Ascending aorta (tissue), 2 donors: ENCODE results near the gene MIOX. TPM values are rescaled to one million over a fixed set of nuclear protein-coding genes. Genes with fewer than 3 reads are reported as not detected.
A peak's percentile ranks its signal among the peaks of the same experiment; 100 is the strongest.

ENCODE experiments used
- DNase-seq, 2 donors: peaks; one replicate each; pipeline ENCODE4 v3.0.0-alpha.2; 2019; ENCODE audit warnings: low spot score in 2 of 2
- H3K27ac ChIP-seq, 2 donors: fragments of 200-600 bp; sonication (generic); one replicate each; pipeline ENCODE4 v1.5.1; 2016 to 2017; ENCODE audit warnings: mild to moderate bottlenecking in 1 of 2
- H3K27me3 ChIP-seq: fragments of 200-600 bp; sonication (generic); one replicate; pipeline ENCODE4 v1.5.1; 2017
- H3K36me3 ChIP-seq, 2 donors: fragments of 200-600 bp; sonication (generic); one replicate each; pipeline ENCODE4 v1.5.1; 2016
- H3K4me1 ChIP-seq, 2 donors: fragments of 200-600 bp; sonication (generic); one replicate each; pipeline ENCODE4 v1.5.1; 2016 to 2017; ENCODE audit warnings: mild to moderate bottlenecking in 1 of 2
- H3K4me3 ChIP-seq, 2 donors: fragments of 200-600 bp; sonication (generic); one replicate each; pipeline ENCODE4 v1.5.1; 2016 to 2017; ENCODE audit warnings: mild to moderate bottlenecking in 1 of 2
- H3K9me3 ChIP-seq, 2 donors: fragments of 200-600 bp; sonication (generic); one replicate each; pipeline ENCODE4 v1.5.1; 2016
- intact Hi-C: fragments of 100-400 bp; cut with DNase I; formaldehyde crosslinking; loops from one replicate; pipeline ENCODE4 v1.15.1; 2023
- total RNA-seq: library from RNA; depleted of rRNA; stranded (reverse); fragments of >200 nt; gene quantifications from one replicate; pipeline ENCODE4 v1.1.0, GENCODE V29; 2016
- TF ChIP-seq, protein P1 (sequence below), 3 experiments: fragments of 200-600 bp in 2 of 3; fragments of 450-650 bp in 1 of 3; sonication (generic) in 2 of 3; IDR thresholded peaks; one replicate each; pipeline ENCODE4 v1.5.1; 2016 to 2019; ENCODE audit warnings: antibody characterized with exemption in 3 of 3, mild to moderate bottlenecking in 1 of 3, moderate library complexity in 1 of 3

The MIOX gene
- total RNA-seq, 1 donor from 2014 or later: not detected

DNA sequence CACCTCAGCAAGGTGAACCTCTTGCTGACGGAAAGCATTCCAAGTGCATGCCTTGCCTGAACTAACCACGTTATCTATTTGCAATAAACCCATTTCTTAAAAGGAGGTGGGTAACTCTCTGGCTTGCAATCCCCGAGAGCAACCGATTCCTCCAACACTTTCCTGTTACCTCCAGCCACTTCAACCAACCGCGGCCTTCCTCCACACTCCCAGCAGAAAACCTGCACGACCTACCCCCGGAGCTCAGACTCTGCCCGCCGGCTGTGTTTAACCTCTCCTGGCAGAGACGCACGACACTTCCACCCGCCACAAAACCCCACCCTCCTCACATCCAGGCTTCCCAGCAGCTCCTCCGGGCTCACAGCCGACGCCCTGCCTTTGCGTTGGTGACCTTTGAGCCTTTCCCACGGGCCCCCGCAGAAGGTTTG lies 38.0 kb downstream of the MIOX start:
- Histone ChIP-seq H3K9me3 (no peaks in the 10 kb centered on the region), H3K4me1 (peaks cover 6 to 18% of the 10 kb centered on the region in 2 donors), H3K27ac (peak overlapping the region; percentile 85 to 93), H3K27me3 (no peaks in the 10 kb centered on the region), H3K4me3 (peak overlapping the region; percentile 75 to 79), H3K36me3 (peaks cover 14 to 35% of the 10 kb centered on the region in 2 donors)
- DNase-seq: no peak
- intact Hi-C loops: loop anchor here (1.0 to 5.0 kb wide), 3 partner anchors 16 to 103 kb away; partner anchors contain the start of genes ARSA, CHKB and NCAPH2
- TF ChIP-seq, protein P1, sequence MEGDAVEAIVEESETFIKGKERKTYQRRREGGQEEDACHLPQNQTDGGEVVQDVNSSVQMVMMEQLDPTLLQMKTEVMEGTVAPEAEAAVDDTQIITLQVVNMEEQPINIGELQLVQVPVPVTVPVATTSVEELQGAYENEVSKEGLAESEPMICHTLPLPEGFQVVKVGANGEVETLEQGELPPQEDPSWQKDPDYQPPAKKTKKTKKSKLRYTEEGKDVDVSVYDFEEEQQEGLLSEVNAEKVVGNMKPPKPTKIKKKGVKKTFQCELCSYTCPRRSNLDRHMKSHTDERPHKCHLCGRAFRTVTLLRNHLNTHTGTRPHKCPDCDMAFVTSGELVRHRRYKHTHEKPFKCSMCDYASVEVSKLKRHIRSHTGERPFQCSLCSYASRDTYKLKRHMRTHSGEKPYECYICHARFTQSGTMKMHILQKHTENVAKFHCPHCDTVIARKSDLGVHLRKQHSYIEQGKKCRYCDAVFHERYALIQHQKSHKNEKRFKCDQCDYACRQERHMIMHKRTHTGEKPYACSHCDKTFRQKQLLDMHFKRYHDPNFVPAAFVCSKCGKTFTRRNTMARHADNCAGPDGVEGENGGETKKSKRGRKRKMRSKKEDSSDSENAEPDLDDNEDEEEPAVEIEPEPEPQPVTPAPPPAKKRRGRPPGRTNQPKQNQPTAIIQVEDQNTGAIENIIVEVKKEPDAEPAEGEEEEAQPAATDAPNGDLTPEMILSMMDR (IDR thresholded peaks at IDR 0.05): no peak

DNA sequence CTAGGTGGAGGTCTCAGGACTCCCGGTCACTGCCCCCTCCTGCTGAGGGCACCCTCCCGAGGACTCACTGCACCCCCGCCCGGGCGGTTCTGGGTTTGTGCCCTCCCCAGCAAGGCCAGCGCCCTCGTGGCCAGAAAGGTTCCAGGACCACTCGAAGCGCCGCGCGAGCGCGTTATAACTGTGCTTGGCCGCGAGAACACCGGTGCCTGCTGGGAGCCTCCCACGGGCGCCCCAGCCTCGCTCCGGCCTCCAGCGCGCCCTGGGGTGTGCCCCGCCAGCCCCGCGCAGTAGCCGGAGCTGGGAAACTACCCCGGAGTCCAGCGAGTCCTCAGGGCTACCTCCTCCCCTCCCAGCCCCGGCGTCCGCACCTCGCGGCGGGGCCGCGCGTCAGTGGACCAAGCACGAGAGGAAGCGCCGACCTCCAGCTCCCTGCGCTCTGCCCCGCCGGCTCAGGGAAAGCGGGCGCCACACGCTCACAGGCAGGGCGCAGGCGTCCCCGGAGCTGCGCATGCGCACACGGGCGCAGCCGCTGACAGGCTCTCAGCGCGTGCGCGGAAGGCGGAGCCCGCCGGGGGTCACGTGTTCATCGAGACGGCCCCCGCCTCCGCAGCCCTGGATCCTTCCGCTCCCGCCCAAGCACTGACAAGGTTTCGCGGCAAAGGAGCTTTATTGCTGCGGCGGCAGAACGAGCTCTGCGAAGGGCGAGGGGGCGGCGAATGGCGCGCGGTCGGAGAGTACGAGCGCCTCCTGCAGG lies 38.6 kb downstream of the MIOX start, which contains the start of gene SCO2:
Gene SCO2, minus strand, starts transcription at position 495 of the 754 bp plus-strand sequence. CDS start 1,187 bp downstream, outside the sequence.
- no peaks in the 10 kb centered on the region for H3K9me3 ChIP-seq
- TF ChIP-seq, protein P1 (IDR thresholded peaks at IDR 0.05): peak; percentile 47 to 54 (median 54)
- peak; percentile 77 to 97 for DNase-seq
- no peaks in the 10 kb centered on the region for H3K27me3 ChIP-seq
- H3K4me1 ChIP-seq: peaks cover 6 to 19% of the 10 kb centered on the region in 2 donors
- H3K27ac ChIP-seq: peak within 1 kb of the TSS; percentile 85 to 93
- H3K4me3 ChIP-seq: peak within 1 kb of the TSS; percentile 75 to 79
- intact Hi-C loops: loop anchor here (1.0 to 5.0 kb wide), 3 partner anchors 17 to 102 kb away; partner anchors contain the start of genes ARSA, CHKB and NCAPH2
- H3K36me3 ChIP-seq: peaks cover 13 to 35% of the 10 kb centered on the region in 2 donors

DNA sequence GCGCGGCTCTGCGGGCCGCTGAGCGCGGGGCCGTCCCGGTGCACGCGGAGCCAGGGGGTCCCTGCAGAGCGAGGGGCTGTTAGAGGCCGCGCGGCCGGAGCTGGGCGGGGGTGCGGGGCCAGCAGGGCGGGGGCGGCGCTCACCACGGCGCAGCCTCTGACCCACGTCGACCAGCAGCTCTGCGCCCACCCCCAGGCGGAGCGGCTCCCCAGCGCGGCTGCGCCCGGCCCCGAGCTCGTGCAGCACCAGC lies 39.1 kb downstream of the MIOX start:
- peak overlapping the region; percentile 85 to 93 for H3K27ac ChIP-seq
- peaks cover 13 to 34% of the 10 kb centered on the region in 2 donors for H3K36me3 ChIP-seq
- H3K27me3 ChIP-seq: no peaks in the 10 kb centered on the region
- H3K4me1 ChIP-seq: peaks cover 6 to 23% of the 10 kb centered on the region in 2 donors
- intact Hi-C loops: loop anchor here (1.0 to 5.0 kb wide), 4 partner anchors 17 to 102 kb away; partner anchors contain the start of genes ARSA, CHKB, NCAPH2 and SYCE3
- H3K9me3 ChIP-seq: no peaks in the 10 kb centered on the region
- DNase-seq: no peak
- TF ChIP-seq, protein P1 (IDR thresholded peaks at IDR 0.05): no peak
- peak overlapping the region; percentile 75 to 79 for H3K4me3 ChIP-seq

DNA sequence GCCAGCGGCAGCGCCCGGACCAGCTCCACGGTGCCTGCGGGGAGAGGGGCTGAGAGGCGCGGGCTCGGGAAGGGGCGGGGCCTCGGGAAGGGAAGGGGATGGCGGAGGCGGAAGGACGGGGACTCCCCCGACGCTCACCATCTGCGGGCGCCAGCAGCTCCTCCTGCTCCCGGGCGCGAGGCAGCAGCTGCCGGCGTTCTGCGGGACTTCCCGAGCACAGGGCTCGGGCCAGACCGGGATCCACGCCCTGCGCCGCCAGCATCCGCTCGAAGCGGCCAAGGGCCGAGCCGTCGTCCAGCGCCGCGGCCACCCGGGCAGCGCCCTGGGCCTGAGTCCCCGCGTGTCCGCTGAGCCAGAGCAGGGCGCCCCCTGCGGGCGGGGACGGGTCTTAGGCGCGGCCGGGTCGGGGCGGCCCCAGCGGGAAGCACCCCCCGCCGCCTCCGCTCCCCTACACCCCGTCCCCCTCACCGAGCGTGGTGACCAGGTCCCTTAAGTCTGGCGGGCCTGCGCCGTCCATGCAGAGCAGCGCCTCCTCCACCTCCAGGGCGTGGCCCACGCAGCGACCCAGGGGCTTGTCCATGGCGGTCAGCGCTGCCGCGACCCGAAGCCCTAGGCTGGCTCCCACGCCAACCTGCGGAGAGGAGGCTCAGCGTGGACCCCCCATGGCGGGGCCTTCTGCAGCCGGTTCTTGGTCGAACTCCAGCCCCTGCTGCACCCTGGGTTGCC lies 39.6 kb downstream of the MIOX start:
- TF ChIP-seq, protein P1 (IDR thresholded peaks at IDR 0.05): peak; percentile 38 to 57 (median 48)
- Histone ChIP-seq H3K4me3 (peak overlapping the region; percentile 75 to 79), H3K36me3 (peaks cover 8 to 29% of the 10 kb centered on the region in 2 donors), H3K4me1 (peaks cover 8 to 28% of the 10 kb centered on the region in 2 donors), H3K27me3 (peaks cover 3% of the 10 kb centered on the region), H3K27ac (peak overlapping the region; percentile 85 to 93), H3K9me3 (no peaks in the 10 kb centered on the region)
- intact Hi-C loops: loop anchor here (1.0 to 5.0 kb wide), 2 partner anchors 36 to 101 kb away; partner anchors contain the start of genes ARSA and SYCE3
- peak in 1 of 2 donors; percentile 87 for DNase-seq
